GM19463 (cell line): ENCODE measurements around the gene BRI3.

Experiments
- ATAC-seq: cut with Tn5 transposase; IDR thresholded peaks from one replicate; pipeline ENCODE4 v1.9.1; 2021; ENCODE audit warnings: mild to moderate bottlenecking, moderate library complexity; ENCODE audit not compliant: unreplicated experiment

Gene BRI3

GRCh38 chr7:98251601-98252424 is 29.7 kb upstream of the BRI3 start, which contains the start of gene TECPR1:
Gene TECPR1, minus strand, starts transcription at chr7:98252232. Its CDS starts 6,086 bp downstream, at chr7:98246146.
- ATAC-seq = peak; percentile 99

- ATAC-seq = peak; percentile 24
These were observed 28.9 kb upstream of the BRI3 start for GRCh38 chr7:98252425-98253054.

- ATAC-seq = no peak
These were observed 27.0 kb upstream of the BRI3 start for GRCh38 chr7:98254516-98254915.

GRCh38 chr7:98254951-98255610 is 26.4 kb upstream of the BRI3 start:
- no peak for ATAC-seq

- ATAC-seq = no peak
These were observed 25.1 kb upstream of the BRI3 start for GRCh38 chr7:98256431-98256830.

- ATAC-seq = no peak
These were observed 23.8 kb upstream of the BRI3 start for GRCh38 chr7:98257701-98258100.

- ATAC-seq = no peak
These were observed 15.6 kb upstream of the BRI3 start for GRCh38 chr7:98265841-98266271.

GRCh38 chr7:98266840-98267239 is 14.6 kb upstream of the BRI3 start:
- ATAC-seq = no peak

GRCh38 chr7:98267303-98267702 is 14.2 kb upstream of the BRI3 start:
- ATAC-seq = no peak

GRCh38 chr7:98276241-98276761 is 5.2 kb upstream of the BRI3 start:
- no peak for ATAC-seq

- ATAC-seq = no peak
These were observed 3.1 kb upstream of the BRI3 start for GRCh38 chr7:98278408-98278807.

- ATAC-seq = no peak
These were observed 2.5 kb upstream of the BRI3 start for GRCh38 chr7:98278936-98279335.

- ATAC-seq = no peak
These were observed 1.2 kb upstream of the BRI3 start for GRCh38 chr7:98280296-98280695.

GRCh38 chr7:98281757-98282606 is 496 bp downstream of the BRI3 start:
- peak; percentile 33 for ATAC-seq

- ATAC-seq = no peak
These were observed 1.2 kb downstream of the BRI3 start for GRCh38 chr7:98282703-98283102.

GRCh38 chr7:98283127-98283886 is 1.8 kb downstream of the BRI3 start:
- ATAC-seq = no peak

GRCh38 chr7:98283887-98284222 is 2.4 kb downstream of the BRI3 start:
- ATAC-seq = no peak

- no peak for ATAC-seq
These were observed 3.0 kb downstream of the BRI3 start for GRCh38 chr7:98284335-98285036.
